ENCODE data around the gene HS1BP3.

GRCh38 chr2:20623741-20624155, 27.1 kb downstream of the HS1BP3 start:
- TF ChIP-seq POLR2A (IDR thresholded peaks at IDR 0.05; ENCODE audit: extremely low read depth, insufficient read length) = no peak
- TF ChIP-seq CTCF (IDR thresholded peaks at IDR 0.05; ENCODE audit: low read depth, low read length) = no peak
- no peak for TF ChIP-seq MYC (IDR thresholded peaks at IDR 0.05; ENCODE audit: low read depth, low read length)
- no peak for TF ChIP-seq MAX (IDR thresholded peaks at IDR 0.05; ENCODE audit: low read depth, low read length)

All from NB4 (cell line).